Osteocyte (in vitro differentiated cells): ENCODE measurements around the gene ANK3. TPM values are rescaled to one million over a fixed set of nuclear protein-coding genes. Genes with fewer than 3 reads are reported as not detected.

Source experiments
- DNase-seq: peaks from one replicate; pipeline ENCODE4 v3.0.0; 2021; ENCODE audit warnings: mixed read lengths; ENCODE audit not compliant: unreplicated experiment; ENCODE audit errors: extremely low spot score
- H3K27ac Mint-ChIP-seq: one replicate; pipeline ENCODE4 v1.8.0; 2021; ENCODE audit warnings: mild to moderate bottlenecking, mixed read lengths; ENCODE audit not compliant: unreplicated experiment
- H3K27me3 Mint-ChIP-seq: one replicate; pipeline ENCODE4 v1.8.0; 2021; ENCODE audit warnings: mixed read lengths; ENCODE audit not compliant: unreplicated experiment
- H3K36me3 Mint-ChIP-seq: one replicate; pipeline ENCODE4 v1.8.0; 2021; ENCODE audit warnings: mixed read lengths; ENCODE audit not compliant: unreplicated experiment
- H3K4me1 Mint-ChIP-seq: one replicate; pipeline ENCODE4 v1.8.0; 2021; ENCODE audit warnings: mixed read lengths; ENCODE audit not compliant: unreplicated experiment
- H3K4me3 Mint-ChIP-seq: one replicate; pipeline ENCODE4 v1.8.0; 2021; ENCODE audit warnings: mild to moderate bottlenecking, moderate library complexity, mixed read lengths; ENCODE audit not compliant: unreplicated experiment
- H3K9me3 Mint-ChIP-seq: one replicate; pipeline ENCODE4 v1.8.0; 2021; ENCODE audit warnings: mixed read lengths; ENCODE audit not compliant: unreplicated experiment
- CTCF ChIP-seq: fragments of 200-600 bp; sonication (generic); IDR thresholded peaks from 2 replicates; pipeline ENCODE4 v1.5.0; 2021; ENCODE audit warnings: antibody characterized with exemption, mild to moderate bottlenecking, moderate library complexity
- total RNA-seq: library from RNA; stranded (reverse); gene quantifications from 2 replicates; pipeline ENCODE4 v1.2.1, GENCODE V29; 2021

Gene ANK3
- total RNA-seq, 1 donor from 2014 or later: 22.0 TPM

- Mint-ChIP-seq H3K9me3 (peaks cover 4% of the 10 kb centered on the region), H3K4me1 (peaks cover 13% of the 10 kb centered on the region), H3K36me3 (no peaks in the 10 kb centered on the region), H3K27me3 (no peaks in the 10 kb centered on the region), H3K27ac (no peak overlapping the region), H3K4me3 (no peak overlapping the region)
- TF ChIP-seq CTCF: no peak
- DNase-seq: no peak
Measured at GRCh38 chr10:60144099-60144498, 245.6 kb downstream of the ANK3 start.

GRCh38 chr10:60142736-60143135 lies 246.9 kb downstream of the ANK3 start:
- H3K4me3 Mint-ChIP-seq: no peak overlapping the region
- no peak for DNase-seq
- no peak for TF ChIP-seq CTCF
- H3K4me1 Mint-ChIP-seq: peaks cover 4% of the 10 kb centered on the region
- H3K27me3 Mint-ChIP-seq: no peaks in the 10 kb centered on the region
- H3K36me3 Mint-ChIP-seq: no peaks in the 10 kb centered on the region
- no peak overlapping the region for H3K27ac Mint-ChIP-seq
- peaks cover 4% of the 10 kb centered on the region for H3K9me3 Mint-ChIP-seq

GRCh38 chr10:60141896-60142559 lies 247.6 kb downstream of the ANK3 start:
- Mint-ChIP-seq H3K27me3 (no peaks in the 10 kb centered on the region), H3K36me3 (no peaks in the 10 kb centered on the region), H3K27ac (no peak overlapping the region), H3K4me3 (no peak overlapping the region), H3K9me3 (peaks cover 4% of the 10 kb centered on the region), H3K4me1 (peaks cover 3% of the 10 kb centered on the region)
- no peak for TF ChIP-seq CTCF
- DNase-seq: no peak

DNA sequence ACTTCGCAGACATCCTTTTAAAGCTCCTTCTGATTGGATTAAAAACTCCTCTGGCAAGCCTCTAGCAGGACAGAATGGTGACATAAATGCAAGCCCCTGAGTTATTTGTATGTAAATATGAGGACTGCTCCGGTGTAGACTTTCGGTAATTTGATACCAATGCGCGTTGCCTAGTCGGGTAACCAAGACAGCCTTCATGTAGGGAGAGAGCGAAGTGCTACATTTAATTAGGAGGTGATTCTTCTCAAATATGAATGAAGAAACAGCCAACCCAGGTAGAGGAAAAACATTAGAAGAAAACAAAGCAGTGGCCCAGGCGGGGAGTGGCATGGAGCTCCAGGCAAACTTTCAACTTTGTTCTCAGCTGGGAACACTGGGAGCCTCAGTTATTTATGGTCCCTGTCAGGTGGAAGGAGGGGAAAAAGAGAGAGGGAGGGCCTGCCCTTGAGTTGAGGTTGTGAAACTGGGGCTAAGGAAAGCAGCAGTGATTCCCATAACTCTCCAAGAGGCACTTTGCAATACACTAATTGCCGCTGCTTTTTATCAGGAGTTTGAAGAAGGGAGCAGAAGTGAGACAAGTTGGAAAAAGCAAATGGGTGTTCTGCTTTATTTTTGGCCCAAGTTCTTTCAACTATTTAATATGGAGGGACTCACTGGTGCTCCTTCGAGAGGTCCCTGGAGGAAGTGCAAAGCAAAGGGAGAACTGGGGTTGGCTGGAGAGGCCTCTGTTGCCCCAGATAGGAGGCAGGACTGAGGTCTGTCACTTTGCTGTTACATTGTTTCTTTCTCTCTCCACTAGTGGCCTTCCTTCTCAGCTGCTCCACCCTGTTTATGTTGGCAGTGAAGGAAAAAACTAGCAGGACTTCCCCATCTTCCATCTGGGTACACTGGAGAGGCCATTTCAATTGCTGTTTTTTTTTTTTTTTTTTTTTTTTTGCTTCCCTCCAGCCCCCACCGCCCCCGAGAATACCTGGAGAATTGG lies 248.7 kb downstream of the ANK3 start:
- H3K4me3 Mint-ChIP-seq: no peak overlapping the region
- H3K9me3 Mint-ChIP-seq: peaks cover 4% of the 10 kb centered on the region
- no peak overlapping the region for H3K27ac Mint-ChIP-seq
- peaks cover 8% of the 10 kb centered on the region for H3K4me1 Mint-ChIP-seq
- H3K36me3 Mint-ChIP-seq: no peaks in the 10 kb centered on the region
- DNase-seq: no peak
- H3K27me3 Mint-ChIP-seq: no peaks in the 10 kb centered on the region
- no peak for TF ChIP-seq CTCF
